Stimulated activated CD8-positive, alpha-beta memory T cell treated with anti-CD3 and anti-CD28 coated beads, Interleukin-7, amount 100 ng/mL, for 4 hours (primary cell): ENCODE data around the gene TMEM38A.
A peak's percentile ranks its signal among the peaks of the same experiment; 100 is the strongest.

Source experiments
- DNase-seq, 2 donors: peaks; one replicate each; pipeline ENCODE4 v3.0.0-alpha.2; 2020; ENCODE audit warnings: low read depth in 2 of 2

The TMEM38A gene

GRCh38 chr19:16660763-16661479 is at the start of gene TMEM38A:
TSS of gene TMEM38A (plus strand) at chr19:16661139. CDS start at chr19:16661218, 79 bp downstream.
- DNase-seq, result peak in 1 of 2 donors; percentile 47

DNA sequence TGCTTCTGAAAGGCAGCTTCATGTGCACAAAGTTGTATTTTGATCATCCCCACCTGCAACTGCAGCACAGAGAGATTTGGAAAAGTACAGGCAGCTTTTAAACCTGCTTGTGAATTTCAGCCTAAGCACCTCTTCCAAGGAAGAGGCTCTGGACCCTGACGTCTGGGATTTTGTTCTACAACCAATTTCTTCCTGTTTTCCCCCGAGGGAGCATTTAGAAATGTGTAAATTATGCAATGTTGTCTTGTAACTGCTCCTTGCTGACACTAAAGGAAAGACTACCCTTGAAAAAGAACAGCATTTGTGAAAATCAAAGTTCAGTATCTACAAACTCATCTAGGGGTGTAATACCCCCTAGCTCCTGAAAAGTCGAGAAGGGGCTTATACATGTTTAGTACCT is 48.3 kb upstream of the TMEM38A start:
- no peak for DNase-seq

GRCh38 chr19:16613841-16614240 is 47.1 kb upstream of the TMEM38A start:
- no peak for DNase-seq

GRCh38 chr19:16614941-16615340 is 46.0 kb upstream of the TMEM38A start:
- no peak for DNase-seq

DNA sequence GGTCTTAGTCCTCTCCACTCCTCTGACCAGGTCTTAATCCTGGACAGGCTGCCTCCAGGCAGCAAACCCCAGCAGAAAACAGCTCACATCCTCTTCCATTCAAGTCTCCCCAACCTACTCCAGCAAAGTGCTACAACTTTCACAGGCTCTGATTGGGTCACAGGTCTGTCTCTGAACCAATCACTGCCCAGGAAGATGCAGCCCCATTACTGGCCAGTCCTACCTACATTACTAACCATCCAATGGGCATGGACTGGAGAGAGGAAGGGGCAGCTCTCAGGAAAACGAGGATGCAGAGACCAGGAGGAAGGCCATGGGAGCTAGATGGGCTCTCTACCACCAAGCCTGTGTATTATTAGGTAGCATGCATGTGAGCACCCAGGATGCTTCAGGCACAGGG is 45.1 kb upstream of the TMEM38A start:
- DNase-seq, result no peak

- no peak for DNase-seq
Observed at GRCh38 chr19:16618248-16618647, 42.7 kb upstream of the TMEM38A start.

DNA sequence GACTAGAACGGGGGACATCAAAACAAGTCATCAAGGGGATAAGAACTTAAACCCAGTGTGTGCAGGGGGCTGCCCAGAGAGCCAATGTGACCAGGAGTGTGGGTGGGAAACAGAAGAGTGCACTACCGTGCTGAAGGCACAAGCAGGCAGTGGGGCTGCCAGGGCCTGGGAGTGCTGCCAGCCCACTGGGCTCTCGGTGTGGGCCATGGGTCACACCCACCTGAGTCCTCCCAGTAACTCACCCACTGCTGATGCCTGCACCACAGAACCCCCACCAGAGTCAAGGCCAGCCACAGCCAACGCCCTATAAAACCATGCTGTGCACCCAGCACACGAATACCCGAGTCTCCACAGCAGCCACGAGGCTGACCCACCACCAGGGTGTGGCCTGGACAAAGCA is 41.5 kb upstream of the TMEM38A start:
- no peak for DNase-seq

GRCh38 chr19:16620018-16620417 is 40.9 kb upstream of the TMEM38A start:
- no peak for DNase-seq

DNA sequence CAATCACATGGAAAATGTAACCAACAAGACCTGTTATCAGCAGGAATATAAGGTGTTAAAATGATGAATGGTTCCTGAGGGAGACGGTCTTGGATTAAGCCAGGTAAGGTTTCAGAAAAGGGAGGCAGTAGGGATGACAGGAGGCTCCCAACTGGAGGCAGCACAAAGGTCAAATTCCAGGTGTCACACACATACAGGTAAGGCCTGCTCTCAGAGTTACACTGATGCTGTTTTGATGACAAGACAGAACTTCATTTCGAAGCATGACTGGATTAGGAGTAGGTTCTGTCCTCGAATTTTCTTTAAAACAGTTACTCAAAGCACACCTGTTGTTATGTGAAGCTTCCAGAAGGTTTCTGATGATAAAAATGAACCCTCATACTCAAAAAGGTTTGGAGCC is 40.4 kb upstream of the TMEM38A start:
- no peak for DNase-seq

DNA sequence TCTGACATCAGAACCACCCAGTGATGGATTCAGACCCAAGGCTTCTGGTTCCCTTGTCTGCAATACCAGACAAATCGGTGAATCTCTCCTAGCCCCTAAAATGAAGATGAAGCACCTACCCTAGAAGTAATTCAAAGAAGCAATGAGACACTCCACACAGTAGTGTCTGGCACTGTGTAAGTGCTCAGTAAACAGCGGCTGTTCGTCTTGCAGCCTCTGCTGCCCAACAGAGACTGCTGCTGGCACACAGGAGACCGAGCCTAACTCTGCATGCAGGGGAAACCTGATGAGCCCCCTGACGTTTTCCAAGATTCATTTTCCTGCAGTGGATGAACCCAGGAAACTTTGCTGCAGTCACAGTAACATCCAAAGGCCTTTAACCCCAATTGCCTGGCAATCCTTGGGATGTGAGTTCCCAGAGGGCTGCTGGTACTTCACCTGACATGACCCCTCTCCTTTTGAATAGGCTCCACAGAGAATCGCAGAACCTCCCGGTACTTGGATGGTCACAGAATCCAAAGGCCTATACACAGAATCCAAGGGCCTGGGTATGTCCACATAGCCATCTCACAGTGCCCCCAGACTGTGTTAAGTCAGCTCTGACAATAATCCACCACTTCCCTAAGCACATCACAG is 39.7 kb upstream of the TMEM38A start:
- DNase-seq, result no peak

DNA sequence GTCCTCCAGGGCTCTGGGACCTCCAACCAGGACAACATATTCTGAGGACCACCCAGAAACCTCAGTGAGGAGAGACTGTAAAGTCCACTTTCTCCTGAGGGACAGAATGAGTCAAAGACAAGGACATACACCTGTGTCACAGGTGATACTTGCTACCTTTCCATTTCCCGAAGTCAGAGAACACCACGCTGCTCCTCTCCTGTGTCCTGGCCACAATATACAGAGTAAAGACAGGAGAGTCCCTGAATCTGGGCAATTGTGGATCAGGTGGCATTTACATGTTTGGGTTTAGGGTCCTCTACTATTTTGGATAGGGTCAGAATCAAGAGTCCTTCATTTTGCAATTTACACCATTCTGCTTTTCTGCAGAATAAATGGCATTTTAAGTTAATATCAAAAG is 37.9 kb upstream of the TMEM38A start:
- no peak for DNase-seq

DNA sequence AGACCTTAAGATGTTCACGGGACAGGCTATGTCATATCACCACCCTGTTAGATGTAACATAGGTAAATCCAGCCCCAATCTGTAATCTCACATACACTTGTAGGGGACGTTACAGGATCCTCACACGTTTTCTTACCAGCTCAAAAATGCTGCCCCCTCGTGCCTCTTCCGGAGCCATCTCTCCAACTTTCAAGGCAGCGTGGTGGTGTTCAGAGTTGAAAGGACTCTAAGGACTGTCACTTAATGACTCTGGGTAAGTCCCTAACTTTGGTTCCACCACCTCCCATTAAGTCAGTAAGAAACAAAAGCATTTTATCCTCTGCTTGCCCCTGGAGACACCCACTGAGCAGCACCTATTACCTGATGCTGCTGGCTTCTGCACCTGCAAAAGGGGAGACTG is 37.4 kb upstream of the TMEM38A start:
- DNase-seq, result no peak

DNA sequence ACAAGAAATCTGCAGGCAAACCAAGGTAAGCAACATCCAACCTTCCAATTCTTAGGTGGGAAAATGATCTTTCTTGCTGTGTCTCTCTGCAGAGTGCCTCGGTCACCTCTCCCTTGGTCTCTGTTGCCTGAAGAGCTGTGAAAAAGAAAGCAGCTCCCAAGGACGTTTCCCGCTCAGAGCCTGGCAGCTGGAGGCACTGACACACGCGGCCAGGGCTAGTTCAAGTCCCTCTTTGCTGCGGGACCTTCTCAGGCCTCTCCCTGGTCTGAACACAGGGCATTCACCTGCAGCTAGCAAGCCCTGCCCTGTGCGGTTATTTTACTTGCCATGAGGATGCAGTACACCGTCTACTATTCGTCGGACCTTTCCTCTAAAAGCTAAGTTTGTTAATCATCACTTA is 36.7 kb upstream of the TMEM38A start:
- no peak for DNase-seq

- no peak for DNase-seq
Observed at GRCh38 chr19:16625163-16625958, 35.6 kb upstream of the TMEM38A start.

GRCh38 chr19:16626796-16627192 is 34.1 kb upstream of the TMEM38A start:
- no peak for DNase-seq

DNA sequence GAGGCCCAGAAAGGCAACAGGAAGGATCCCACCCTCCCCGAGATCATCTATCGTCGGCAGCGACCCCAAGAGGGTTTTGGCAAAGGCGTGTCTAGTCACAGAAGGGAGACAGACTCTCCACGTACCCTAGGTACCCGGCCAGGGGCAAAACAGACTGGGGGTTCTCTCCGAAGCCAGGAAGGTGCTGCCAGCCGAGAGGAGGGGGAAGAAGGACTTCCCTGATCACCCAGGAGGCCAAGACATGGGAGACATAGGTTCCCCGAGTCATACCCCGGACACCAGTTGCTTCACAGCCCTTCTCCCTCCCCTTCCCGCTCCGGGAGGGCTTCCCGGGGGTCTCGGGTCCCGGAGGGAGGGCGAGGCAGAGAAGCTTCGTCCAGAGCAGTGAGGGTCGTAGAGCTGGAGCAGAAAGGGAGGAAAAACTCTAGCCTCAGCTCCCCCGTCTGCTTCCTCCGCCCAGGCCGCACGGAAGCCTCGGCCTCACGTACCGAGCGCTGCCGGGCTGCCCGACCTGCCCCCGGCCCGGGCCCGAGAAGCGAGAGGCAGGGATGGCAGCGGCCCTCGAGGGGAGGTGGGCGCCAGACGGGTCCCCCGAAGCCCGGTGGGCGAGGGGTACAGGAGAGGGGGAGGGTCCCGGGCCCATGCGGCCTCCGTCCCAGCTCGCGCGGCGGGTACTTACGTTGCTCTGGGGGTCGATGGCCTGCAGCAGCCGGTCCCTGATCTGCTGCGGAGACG is 33.6 kb upstream of the TMEM38A start:
- DNase-seq, result peak in 1 of 2 donors; percentile 3

DNA sequence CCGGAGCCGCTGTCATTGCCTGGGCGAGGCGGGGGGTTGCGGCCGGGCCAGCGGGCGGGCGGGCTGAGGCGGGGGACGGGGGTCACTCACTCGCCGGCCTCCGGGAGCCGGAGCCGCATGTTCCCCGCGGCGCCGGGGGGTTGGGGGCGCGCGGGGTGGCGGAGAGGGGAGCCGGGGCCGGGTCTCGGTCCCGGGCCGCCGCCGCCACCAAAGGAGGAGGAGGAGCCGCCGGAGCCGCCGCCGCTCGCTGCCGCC is 33.1 kb upstream of the TMEM38A start:
- no peak for DNase-seq

DNA sequence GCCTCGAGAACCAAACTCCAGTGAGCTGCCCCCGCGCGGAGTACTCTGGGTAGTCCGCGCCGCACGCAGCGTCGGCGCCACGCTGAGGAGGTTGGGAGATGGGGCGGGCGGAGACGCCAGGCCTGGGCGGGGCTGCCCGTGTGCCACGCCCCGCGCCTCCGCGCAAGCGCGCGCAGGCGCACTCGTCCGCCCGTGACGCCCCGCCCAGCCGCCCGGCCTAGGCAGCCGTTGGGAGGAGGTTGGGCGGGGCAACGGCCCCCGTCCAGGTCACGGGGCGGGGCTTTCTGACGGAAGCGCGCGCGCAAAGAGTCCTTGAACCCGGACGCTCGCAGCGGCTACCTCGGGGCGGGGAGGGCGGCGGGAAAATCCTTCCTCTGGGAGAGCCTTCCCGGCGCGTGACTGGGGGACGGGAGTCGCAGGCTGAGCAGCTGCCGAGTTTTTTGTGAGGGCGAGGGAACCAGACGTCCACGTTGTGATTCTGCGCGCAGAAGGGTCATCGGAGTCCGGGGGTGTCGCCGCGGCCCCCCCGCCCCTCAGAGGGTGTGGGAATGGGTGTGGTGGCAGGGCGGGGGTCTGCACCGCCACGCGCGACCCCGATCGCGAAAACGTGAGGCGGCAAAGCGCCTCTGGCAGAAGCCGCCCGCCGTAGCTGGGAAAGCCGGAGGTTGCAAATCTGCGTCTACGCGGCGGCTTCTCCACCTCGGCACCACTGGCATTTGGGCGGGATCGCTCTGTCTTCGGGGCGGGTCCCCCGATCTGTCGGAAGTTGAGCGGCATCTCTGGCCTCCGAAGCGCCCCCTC is 32.6 kb upstream of the TMEM38A start, which contains the start of gene MED26:
TSS of gene MED26 (minus strand) at position 22 of the 801 bp plus-strand sequence. CDS start 261 bp downstream, outside the sequence.
- DNase-seq, result peak; percentile 84 to 93

- no peak for DNase-seq
Observed at GRCh38 chr19:16628984-16629691, 31.8 kb upstream of the TMEM38A start.

DNA sequence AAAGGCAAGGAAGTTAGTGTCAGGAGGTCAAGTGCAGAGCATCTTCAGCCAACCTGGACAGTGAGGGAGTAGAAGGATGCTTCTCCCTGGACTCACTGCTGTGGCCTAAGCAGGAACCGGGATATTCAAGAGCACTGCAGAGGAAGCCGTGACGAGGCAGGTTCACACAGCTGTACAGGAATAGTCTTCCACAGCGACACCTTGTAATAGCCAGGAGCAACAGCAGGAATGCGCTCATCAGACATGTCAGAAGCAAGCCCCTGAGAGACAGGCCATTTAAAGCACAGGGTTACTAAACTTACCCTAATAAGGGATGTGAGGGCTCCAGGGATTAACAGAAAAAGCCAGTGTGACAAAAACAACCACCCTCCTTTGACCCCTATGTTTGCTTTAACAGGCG is 29.5 kb upstream of the TMEM38A start:
- DNase-seq, result no peak

- no peak for DNase-seq
Observed at GRCh38 chr19:16637535-16637934, 23.4 kb upstream of the TMEM38A start.
